Measurements from ENCODE around the gene BMF. TPM values are rescaled to one million over a fixed set of nuclear protein-coding genes. Genes with fewer than 3 reads are reported as not detected.
A peak's percentile ranks its signal among the peaks of the same experiment; 100 is the strongest.

Gene BMF
- total and polyA plus RNA-seq, 4 donors: 0.63 to 10.2 (median 4.0) TPM

GRCh38 chr15:40047415-40048210, 61.1 kb downstream of the BMF start:
- Histone ChIP-seq H3K9me3 (ENCODE audit: control insufficient read depth in 4 of 4, low read length in 3 of 4) (no peaks in the 10 kb centered on the region), H3K4me3 (ENCODE audit: low read depth in 1 of 3, low read length in 3 of 3) (no peak overlapping the region), H3K4me1 (ENCODE audit: control insufficient read depth in 4 of 4, insufficient read depth in 4 of 4, low read length in 3 of 4) (peaks cover 4 to 10% (median 7%) of the 10 kb centered on the region in 4 donors), H3K36me3 (ENCODE audit: control insufficient read depth in 4 of 4, insufficient read depth in 3 of 4, low read depth in 1 of 4, low read length in 3 of 4) (no peaks in the 10 kb centered on the region), H3K27ac (ENCODE audit: low read depth in 1 of 2, low read length in 2 of 2) (peak overlapping the region; percentile 42 to 53), H3K9ac (ENCODE audit: low read depth in 1 of 2, low read length in 2 of 2) (no peak overlapping the region), H3K27me3 (ENCODE audit: control insufficient read depth in 4 of 4, insufficient read depth in 4 of 4, low read length in 3 of 4) (no peaks in the 10 kb centered on the region)
- WGBS: 62% methylated on average over 15 of the region's 15 CpGs
- DNase-seq (ENCODE audit: low spot score): peak; percentile 44
- no peak for TF ChIP-seq CTCF (IDR thresholded peaks at IDR 0.05; ENCODE audit: low read depth, low read length, missing input control)
- TF ChIP-seq FOXA2 (IDR thresholded peaks at IDR 0.05): no peak

GRCh38 chr15:40046721-40047414, 61.8 kb downstream of the BMF start:
- Histone ChIP-seq H3K27me3 (ENCODE audit: control insufficient read depth in 4 of 4, insufficient read depth in 4 of 4, low read length in 3 of 4) (no peaks in the 10 kb centered on the region), H3K9me3 (ENCODE audit: control insufficient read depth in 4 of 4, low read length in 3 of 4) (no peaks in the 10 kb centered on the region), H3K9ac (ENCODE audit: low read depth in 1 of 2, low read length in 2 of 2) (no peak overlapping the region), H3K4me3 (ENCODE audit: low read depth in 1 of 3, low read length in 3 of 3) (no peak overlapping the region), H3K36me3 (ENCODE audit: control insufficient read depth in 4 of 4, insufficient read depth in 3 of 4, low read depth in 1 of 4, low read length in 3 of 4) (no peaks in the 10 kb centered on the region), H3K27ac (ENCODE audit: low read depth in 1 of 2, low read length in 2 of 2) (peak overlapping the region; percentile 42 to 53), H3K4me1 (ENCODE audit: control insufficient read depth in 4 of 4, insufficient read depth in 4 of 4, low read length in 3 of 4) (peaks cover 4 to 10% (median 7%) of the 10 kb centered on the region in 4 donors)
- 87% methylated on average over 5 of the region's 5 CpGs for WGBS
- DNase-seq (ENCODE audit: low spot score): peak; percentile 28
- TF ChIP-seq RAD21 (IDR thresholded peaks at IDR 0.05): no peak
- no peak for TF ChIP-seq HNF4G (IDR thresholded peaks at IDR 0.05)
- no peak for TF ChIP-seq TAF1 (conservative IDR thresholded peaks at IDR 0.05)
- TF ChIP-seq NR2F2 (IDR thresholded peaks at IDR 0.05): no peak
- no peak for TF ChIP-seq JUND (IDR thresholded peaks at IDR 0.05)

- Histone ChIP-seq H3K36me3 (ENCODE audit: control insufficient read depth in 4 of 4, insufficient read depth in 3 of 4, low read depth in 1 of 4, low read length in 3 of 4) (no peaks in the 10 kb centered on the region), H3K4me1 (ENCODE audit: control insufficient read depth in 4 of 4, insufficient read depth in 4 of 4, low read length in 3 of 4) (peaks cover 7 to 20% (median 16%) of the 10 kb centered on the region in 4 donors), H3K9me3 (ENCODE audit: control insufficient read depth in 4 of 4, low read length in 3 of 4) (no peaks in the 10 kb centered on the region), H3K9ac (ENCODE audit: low read depth in 1 of 2, low read length in 2 of 2) (no peak overlapping the region), H3K4me3 (ENCODE audit: low read depth in 1 of 3, low read length in 3 of 3) (no peak overlapping the region), H3K27me3 (ENCODE audit: control insufficient read depth in 4 of 4, insufficient read depth in 4 of 4, low read length in 3 of 4) (no peaks in the 10 kb centered on the region), H3K27ac (ENCODE audit: low read depth in 1 of 2, low read length in 2 of 2) (no peak overlapping the region)
- DNase-seq (ENCODE audit: low spot score): peak; percentile 21
- 85% methylated on average over 6 of the region's 6 CpGs for WGBS
- TF ChIP-seq FOXA2 (IDR thresholded peaks at IDR 0.05) (no peak), EGR1 (IDR thresholded peaks at IDR 0.05; ENCODE audit: low read depth in 2 of 2) (no peak), REST (IDR thresholded peaks at IDR 0.05) (no peak), HNF4G (IDR thresholded peaks at IDR 0.05) (no peak), CTCF (IDR thresholded peaks at IDR 0.05; ENCODE audit: low read depth, low read length, missing input control) (no peak), SP1 (IDR thresholded peaks at IDR 0.05) (no peak), MAX (IDR thresholded peaks at IDR 0.05) (no peak), TAF1 (conservative IDR thresholded peaks at IDR 0.05) (no peak), ZBTB33 (IDR thresholded peaks at IDR 0.05) (no peak), GABPA (IDR thresholded peaks at IDR 0.05 in 1 of 2, conservative IDR thresholded peaks at IDR 0.05 in 1 of 2) (no peak)
- TF ChIP-seq, protein P1, sequence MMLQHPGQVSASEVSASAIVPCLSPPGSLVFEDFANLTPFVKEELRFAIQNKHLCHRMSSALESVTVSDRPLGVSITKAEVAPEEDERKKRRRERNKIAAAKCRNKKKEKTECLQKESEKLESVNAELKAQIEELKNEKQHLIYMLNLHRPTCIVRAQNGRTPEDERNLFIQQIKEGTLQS (IDR thresholded peaks at IDR 0.05): no peak
Measured at GRCh38 chr15:40045572-40046217, 63.0 kb downstream of the BMF start.
